K562 (cell line): ENCODE measurements around the gene SHB. TPM values are rescaled to one million over a fixed set of nuclear protein-coding genes. Genes with fewer than 3 reads are reported as not detected.

Experiments used
- CTCF ChIP-seq, 3 experiments: IDR thresholded peaks in 2 of 3; conservative IDR thresholded peaks in 1 of 3; 2 replicates each; pipeline ENCODE4 v1.5.1; 2011 to 2012; ENCODE audit warnings: low read length in 3 of 3, mild to moderate bottlenecking in 3 of 3, control low read depth in 2 of 3, improper control_type of control experiment in 1 of 3, inconsistent platforms in 1 of 3, low read depth in 1 of 3, mixed read lengths in 1 of 3, moderate library complexity in 1 of 3; ENCODE audit not compliant: insufficient read depth in 2 of 3
- EZH2 ChIP-seq: IDR thresholded peaks from 2 replicates; pipeline ENCODE4 v1.6.1; 2012; ENCODE audit warnings: low read depth, mild to moderate bottlenecking, inconsistent platforms, low read length, borderline replicate concordance
- RAD21 ChIP-seq, 2 experiments: fragments of 250-450 bp in 1 of 2; fragments of 450-650 bp in 1 of 2; sonication (Bioruptor Pico) in 1 of 2; formaldehyde crosslinking in 1 of 2; IDR thresholded peaks in 1 of 2; conservative IDR thresholded peaks in 1 of 2; 2 replicates each; pipeline versions ENCODE4 v1.4.0 to v1.8.0; 2020 to 2022; ENCODE audit warnings: mild to moderate bottlenecking in 2 of 2, moderate library complexity in 1 of 2
- RBM34 ChIP-seq: fragments of 200-400 bp; formaldehyde crosslinking; IDR thresholded peaks from 2 replicates; pipeline ENCODE4 v1.6.1; 2018; ENCODE audit warnings: low read length, borderline replicate concordance; ENCODE audit not compliant: insufficient read depth
- REST ChIP-seq, 2 experiments: fragments of 450-650 bp; formaldehyde crosslinking in 1 of 2; IDR thresholded peaks; 2 replicates each; pipeline versions ENCODE4 v1.4.0 to v1.6.1; 2014 to 2020; ENCODE audit warnings: mild to moderate bottlenecking in 2 of 2, borderline replicate concordance in 1 of 2, low read depth in 1 of 2
- SMC3 ChIP-seq: conservative IDR thresholded peaks from 2 replicates; pipeline ENCODE4 v1.6.1; 2011; ENCODE audit warnings: low read depth, low read length, improper control_type of control experiment; ENCODE audit not compliant: insufficient read depth
- TCF7 ChIP-seq: sonication (generic); IDR thresholded peaks from 2 replicates; pipeline ENCODE4 v1.6.1; 2016; ENCODE audit warnings: antibody characterized with exemption, borderline replicate concordance
- ZNF224 ChIP-seq: sonication (generic); formaldehyde crosslinking; IDR thresholded peaks from 2 replicates; pipeline ENCODE4 v1.8.0; 2022; ENCODE audit warnings: mild to moderate bottlenecking, missing genetic modification reagents
- polyA plus RNA-seq, 8 experiments: library from polyadenylated mRNA; depleted of rRNA in 4 of 8; stranded (reverse) in 5 of 8; unstranded in 3 of 8; fragments of >200 nt; fragmentation: Nextera tagmentation in 2 of 8; fragmentation: Illumina TruSeq in 1 of 8; extraction: Ambion mirVana in 2 of 8; extraction: Trizol in 1 of 8; gene quantifications; 2 replicates each; pipeline versions ENCODE4 v1.2.1 to v1.2.3, GENCODE V29; 2011 to 2014; ENCODE audit warnings: inconsistent platforms in 1 of 8, missing spikeins in 1 of 8
- total RNA-seq, 7 experiments: library from RNA; depleted of rRNA in 6 of 7; stranded (reverse); fragments of >200 nt in 6 of 7; fragmentation: Illumina TruSeq in 2 of 7; extraction: Trizol in 2 of 7; gene quantifications; 2 replicates each; pipeline versions ENCODE4 v1.2.1 to v1.2.3, GENCODE V29; 2011 to 2021; ENCODE audit warnings: low replicate concordance in 1 of 7

The SHB gene
- total and polyA plus RNA-seq, 9 of the 15 experiments (the other 6 are each of a cell fraction or from before 2014, with no cell fraction given) = 0.78 to 16.0 (median 5.3) TPM

GRCh38 chr9:38000332-38000731 is 68.7 kb downstream of the SHB start (continued):
- TF ChIP-seq REST (IDR thresholded peaks at IDR 0.05; ENCODE audit: borderline replicate concordance) (0 out of 2 replicates have a peak, but pooled peaks have one; percentile 3), REST (CRISPR knock-in tag; IDR thresholded peaks at IDR 0.05; ENCODE audit: low read depth) (no peak), RAD21 (CRISPR knock-in tag; conservative IDR thresholded peaks at IDR 0.05 in 1 of 2, IDR thresholded peaks at IDR 0.05 in 1 of 2) (peak in 1 of 2 experiments; percentile 40; a peak in 1 of 4 replicates), TCF7 (no peak), RBM34 (no peak), SMC3 (0 out of 2 replicates have a peak, but pooled peaks have one; percentile 12), ZNF224 (CRISPR knock-in tag) (no peak), EZH2 (no peak), CTCF (IDR thresholded peaks at IDR 0.05 in 2 of 3, conservative IDR thresholded peaks at IDR 0.05 in 1 of 3; ENCODE audit: insufficient read depth in 2 of 3, low read depth in 1 of 3, low read length in 3 of 3) (peak; percentile 51 to 54 (median 52))
